Measurements from ENCODE around the gene EEFSEC.

The EEFSEC gene

GRCh38 chr3:128296469-128297251 is 143.4 kb downstream of the EEFSEC start:
- DNase-seq, result no peak

GRCh38 chr3:128297401-128298138 is 144.3 kb downstream of the EEFSEC start:
- DNase-seq, result no peak

GRCh38 chr3:128301186-128302023 is 148.1 kb downstream of the EEFSEC start:
- DNase-seq, result no peak

- DNase-seq, result no peak
Measured at GRCh38 chr3:128306481-128306880, 153.2 kb downstream of the EEFSEC start.

GRCh38 chr3:128307029-128307633 is 153.8 kb downstream of the EEFSEC start:
- peak; percentile 25 for DNase-seq

GRCh38 chr3:128307781-128308469 is 154.6 kb downstream of the EEFSEC start:
- DNase-seq, result no peak

GRCh38 chr3:128309026-128309425 is 155.7 kb downstream of the EEFSEC start:
- DNase-seq, result no peak

GRCh38 chr3:128310286-128311058 is 157.2 kb downstream of the EEFSEC start:
- no peak for DNase-seq

GRCh38 chr3:128311441-128311844 is 158.2 kb downstream of the EEFSEC start:
- no peak for DNase-seq

- no peak for DNase-seq
Measured at GRCh38 chr3:128312271-128312670, 159.0 kb downstream of the EEFSEC start.

- no peak for DNase-seq
Measured at GRCh38 chr3:128313071-128313725, 159.9 kb downstream of the EEFSEC start.

GRCh38 chr3:128313935-128314334 is 160.7 kb downstream of the EEFSEC start:
- no peak for DNase-seq

- DNase-seq, result no peak
Measured at GRCh38 chr3:128315313-128315712, 162.0 kb downstream of the EEFSEC start.

GRCh38 chr3:128316481-128316891 is 163.2 kb downstream of the EEFSEC start:
- DNase-seq, result peak; percentile 3

GRCh38 chr3:128317101-128317697 is 163.9 kb downstream of the EEFSEC start:
- DNase-seq, result no peak

GRCh38 chr3:128317698-128318231 is 164.5 kb downstream of the EEFSEC start:
- no peak for DNase-seq

- DNase-seq, result no peak
Measured at GRCh38 chr3:128318275-128318941, 165.1 kb downstream of the EEFSEC start.

GRCh38 chr3:128319107-128319506 is 165.8 kb downstream of the EEFSEC start:
- DNase-seq, result no peak

- DNase-seq, result no peak
Measured at GRCh38 chr3:128319741-128320141, 166.5 kb downstream of the EEFSEC start.

Measured in hematopoietic multipotent progenitor cell treated with erythropoietin and hydrocortisone succinate and interleukin-3 and kit ligand, for 8 days (in vitro differentiated cells).